Bronchial epithelial cell (primary cell): ENCODE measurements around the gene CMTM6. TPM values are rescaled to one million over a fixed set of nuclear protein-coding genes. Genes with fewer than 3 reads are reported as not detected.

ENCODE experiments used
- DNase-seq: peaks from one replicate; pipeline ENCODE4 v3.0.0-alpha.2; 2010; ENCODE audit warnings: low read depth
- FAIRE-seq: peaks from 2 replicates; lab custom pipeline; 2011; peaks lifted over from hg19 to GRCh38; lab: Jason Lieb, UNC
- H3K27me3 ChIP-seq: 2 replicates; pipeline ENCODE4 v1.5.1; 2011; ENCODE audit warnings: low read length; ENCODE audit not compliant: control insufficient read depth, insufficient read depth
- H3K36me3 ChIP-seq: 2 replicates; pipeline ENCODE4 v1.5.1; 2011; ENCODE audit warnings: low read length; ENCODE audit not compliant: control insufficient read depth, insufficient read depth
- H3K4me3 ChIP-seq: 2 replicates; pipeline ENCODE4 v1.5.1; 2011; ENCODE audit warnings: mild to moderate bottlenecking, low read depth, low read length, control low read depth
- total RNA-seq: library from RNA; depleted of rRNA; stranded (reverse); fragments of >200 nt; gene quantifications from 2 replicates; pipeline ENCODE4 v1.2.1, GENCODE V29; 2014
- TF ChIP-seq, protein P1 (sequence below): IDR thresholded peaks from 2 replicates; pipeline ENCODE4 v1.5.1; 2011; ENCODE audit warnings: mild to moderate bottlenecking, moderate library complexity, low read length, control low read depth, inconsistent platforms; ENCODE audit not compliant: insufficient read depth, severe bottlenecking

Gene CMTM6
- total RNA-seq, 1 donor from 2014 or later, result 95.8 TPM

DNA sequence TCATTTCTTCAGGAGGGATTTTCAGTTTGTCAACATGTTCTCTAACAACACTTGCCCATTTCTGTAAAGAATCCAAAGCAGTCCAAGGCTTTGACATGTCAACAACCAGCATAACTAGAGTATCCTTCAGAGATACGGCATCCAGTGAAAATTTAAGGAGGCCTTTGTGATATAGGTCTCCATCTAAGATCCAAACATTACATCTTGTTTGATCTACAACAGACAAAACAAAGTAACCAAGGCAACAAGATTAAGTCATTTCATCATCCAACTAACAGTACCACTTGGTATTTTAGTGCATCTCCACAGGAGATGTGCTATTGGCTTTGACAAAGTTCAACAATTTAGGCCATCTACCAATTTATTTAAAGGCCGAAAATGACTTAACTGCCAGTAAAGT is 42.2 kb upstream of the CMTM6 start:
- DNase-seq (no peak), FAIRE-seq (no peak)
- Histone ChIP-seq H3K27me3 (no peaks in the 10 kb centered on the region), H3K4me3 (no peak overlapping the region), H3K36me3 (no peaks in the 10 kb centered on the region)
- TF ChIP-seq, protein P1, sequence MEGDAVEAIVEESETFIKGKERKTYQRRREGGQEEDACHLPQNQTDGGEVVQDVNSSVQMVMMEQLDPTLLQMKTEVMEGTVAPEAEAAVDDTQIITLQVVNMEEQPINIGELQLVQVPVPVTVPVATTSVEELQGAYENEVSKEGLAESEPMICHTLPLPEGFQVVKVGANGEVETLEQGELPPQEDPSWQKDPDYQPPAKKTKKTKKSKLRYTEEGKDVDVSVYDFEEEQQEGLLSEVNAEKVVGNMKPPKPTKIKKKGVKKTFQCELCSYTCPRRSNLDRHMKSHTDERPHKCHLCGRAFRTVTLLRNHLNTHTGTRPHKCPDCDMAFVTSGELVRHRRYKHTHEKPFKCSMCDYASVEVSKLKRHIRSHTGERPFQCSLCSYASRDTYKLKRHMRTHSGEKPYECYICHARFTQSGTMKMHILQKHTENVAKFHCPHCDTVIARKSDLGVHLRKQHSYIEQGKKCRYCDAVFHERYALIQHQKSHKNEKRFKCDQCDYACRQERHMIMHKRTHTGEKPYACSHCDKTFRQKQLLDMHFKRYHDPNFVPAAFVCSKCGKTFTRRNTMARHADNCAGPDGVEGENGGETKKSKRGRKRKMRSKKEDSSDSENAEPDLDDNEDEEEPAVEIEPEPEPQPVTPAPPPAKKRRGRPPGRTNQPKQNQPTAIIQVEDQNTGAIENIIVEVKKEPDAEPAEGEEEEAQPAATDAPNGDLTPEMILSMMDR, result no peak

DNA sequence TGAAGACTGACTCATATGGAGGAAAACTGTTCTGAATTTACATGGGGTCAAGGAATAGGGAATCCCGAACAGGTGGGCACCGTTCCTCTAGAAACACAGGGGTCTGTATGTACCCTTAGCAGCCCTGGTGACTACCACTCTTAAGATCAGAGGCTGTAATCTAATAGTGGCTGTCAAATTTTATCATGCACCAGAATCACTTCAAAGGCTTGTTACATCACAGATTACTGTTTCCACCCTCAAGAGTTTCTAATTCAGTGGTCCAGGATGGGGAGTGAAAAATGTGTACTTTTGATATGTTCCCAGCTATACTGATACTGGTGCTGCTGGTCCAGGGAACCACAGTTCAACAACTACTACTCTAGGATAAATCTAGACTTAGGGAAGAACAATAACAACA is 40.2 kb upstream of the CMTM6 start:
- Histone ChIP-seq H3K36me3 (no peaks in the 10 kb centered on the region), H3K27me3 (no peaks in the 10 kb centered on the region), H3K4me3 (no peak overlapping the region)
- TF ChIP-seq, protein P1, result no peak
- FAIRE-seq (no peak), DNase-seq (no peak)

DNA sequence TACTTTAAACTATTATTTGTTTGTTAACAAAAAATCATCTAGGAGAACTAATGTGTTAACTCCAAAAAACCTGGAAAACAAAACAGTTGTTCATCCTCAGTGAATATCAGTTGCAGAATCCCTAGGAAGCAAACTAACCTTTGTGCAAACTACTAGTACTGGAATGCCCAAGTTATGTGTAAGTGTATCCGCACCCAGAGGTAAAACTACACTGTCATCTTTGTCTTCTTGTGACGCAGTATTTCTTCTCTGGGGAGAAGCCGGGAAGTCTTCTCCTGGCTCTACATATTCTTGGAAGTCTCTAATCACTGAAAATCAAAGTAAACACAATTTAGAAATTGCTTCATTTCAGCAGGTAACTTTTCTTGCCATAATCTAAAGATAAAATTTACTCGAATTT is 38.2 kb upstream of the CMTM6 start:
- H3K4me3 ChIP-seq, result no peak overlapping the region

DNA sequence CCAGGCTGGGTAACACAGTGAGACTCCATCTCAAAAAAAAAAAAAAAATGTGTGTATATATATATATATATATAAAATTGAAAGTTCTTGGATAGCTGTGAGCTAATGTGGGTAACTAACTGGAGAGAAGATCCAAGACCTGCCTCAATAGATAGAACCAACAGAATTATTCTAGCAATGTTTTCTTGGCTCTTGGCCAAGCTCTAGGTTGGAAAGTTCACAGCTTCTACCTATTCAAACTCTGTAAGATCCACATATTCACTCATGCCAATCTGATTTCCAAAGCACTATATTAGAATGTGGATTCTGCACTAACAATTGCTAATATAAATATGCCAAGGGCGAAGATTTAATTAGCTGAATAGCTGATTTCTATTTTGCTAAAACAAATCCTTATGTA is 29.8 kb upstream of the CMTM6 start:
- FAIRE-seq (no peak), DNase-seq (no peak)
- H3K4me3 ChIP-seq, result no peak overlapping the region
- H3K27me3 ChIP-seq, result no peaks in the 10 kb centered on the region
- TF ChIP-seq, protein P1, result no peak
- H3K36me3 ChIP-seq, result peaks cover 2% of the 10 kb centered on the region

More for the DNA sequence above, 38.2 kb upstream of the CMTM6 start:
- no peak for DNase-seq
- no peaks in the 10 kb centered on the region for H3K27me3 ChIP-seq
- no peak for FAIRE-seq
- TF ChIP-seq, protein P1, result no peak
- H3K36me3 ChIP-seq, result no peaks in the 10 kb centered on the region

DNA sequence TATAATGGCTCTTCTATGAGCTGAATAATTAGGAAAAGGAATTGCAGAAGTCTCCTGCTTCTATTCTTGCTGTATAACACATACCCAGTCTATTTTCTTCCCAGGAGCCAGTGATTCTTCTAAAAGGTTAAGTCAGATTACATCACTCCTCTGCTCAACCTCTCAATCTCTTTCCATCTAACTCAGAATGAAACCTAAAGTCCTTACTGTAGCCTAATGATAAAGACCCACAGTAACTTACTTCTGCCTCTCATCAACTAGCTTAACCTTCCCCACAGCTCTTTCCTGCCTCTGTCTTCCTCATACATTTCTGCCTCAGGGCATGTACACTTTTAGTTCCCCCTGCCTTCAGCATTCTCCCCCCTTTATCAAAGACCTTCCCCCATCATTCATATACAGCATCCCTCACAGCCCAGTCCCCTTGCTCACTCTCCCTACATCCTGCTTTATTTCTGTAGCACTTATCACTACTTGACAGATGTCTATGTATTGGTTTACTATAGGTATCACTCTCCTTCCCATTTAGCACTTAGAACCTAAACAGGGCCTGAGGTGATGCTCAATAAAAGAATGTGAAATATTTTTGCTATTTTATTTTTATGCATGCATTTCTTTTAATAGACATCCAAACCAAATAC is 28.5 kb upstream of the CMTM6 start:
- no peak for DNase-seq
- peaks cover 4% of the 10 kb centered on the region for H3K36me3 ChIP-seq
- no peak for FAIRE-seq
- H3K27me3 ChIP-seq, result no peaks in the 10 kb centered on the region
- H3K4me3 ChIP-seq, result no peak overlapping the region
- TF ChIP-seq, protein P1, result no peak

DNA sequence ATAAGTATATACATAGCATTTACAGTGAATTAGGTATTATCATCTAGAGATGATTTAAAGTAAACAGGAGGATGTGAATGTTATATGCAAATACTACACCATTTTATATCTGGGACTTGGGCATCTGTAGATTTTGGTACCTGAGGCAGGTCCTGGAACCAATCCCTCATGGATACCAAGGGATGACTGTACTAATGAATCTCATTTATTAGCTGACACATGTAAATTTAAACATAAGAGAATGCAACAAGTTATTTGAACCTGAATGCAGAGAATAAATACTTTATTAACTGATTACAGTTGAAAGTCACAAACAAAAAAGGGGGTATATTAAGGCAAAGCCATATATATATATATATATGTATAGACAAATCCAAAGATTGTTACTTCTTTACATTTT is 23.1 kb upstream of the CMTM6 start:
- Histone ChIP-seq H3K36me3 (peaks cover 4% of the 10 kb centered on the region), H3K27me3 (no peaks in the 10 kb centered on the region), H3K4me3 (no peak overlapping the region)
- DNase-seq (no peak), FAIRE-seq (no peak)
- TF ChIP-seq, protein P1, result no peak
